Naive thymus-derived CD4-positive, alpha-beta T cell (primary cell): ENCODE measurements around the gene TBCD. TPM values are rescaled to one million over a fixed set of nuclear protein-coding genes. Genes with fewer than 3 reads are reported as not detected.
"Not testable (repeated sequence)": the region's sequence is repeated elsewhere in the genome, so short reads cannot be mapped to it uniquely, and the experiment has no call there.

Experiments
- ATAC-seq: fragments of 150-1000 bp; cut with Tn5 transposase; 2 replicates; pipeline ENCODE4 v1.10.0; 2021; ENCODE audit warnings: mild to moderate bottlenecking, moderate library complexity
- CTCF ChIA-PET: fragments of 350-600 bp; sonication (Branson Sonifier 250); formaldehyde crosslinking; loops from one replicate; lab custom pipeline; 2021; ENCODE audit warnings: antibody characterized with exemption; lab: Charles Lee
- POLR2A ChIA-PET: fragments of 350-600 bp; sonication (Branson Sonifier 250); formaldehyde crosslinking; loops from one replicate; lab custom pipeline; 2021; ENCODE audit warnings: antibody characterized with exemption, inconsistent platforms; lab: Charles Lee
- DNase-seq, 9 donors: peaks; one replicate each; pipeline versions ENCODE4 v3.0.0 to v3.0.0-alpha.2; 2020 to 2022; ENCODE audit warnings: mixed read lengths in 1 of 9
- H3K27ac ChIP-seq: one replicate; pipeline ENCODE4 v1.7.0; 2013; ENCODE audit warnings: mild to moderate bottlenecking, low read depth, low read length, moderate library complexity
- H3K27me3 ChIP-seq, 2 donors: one replicate each; pipeline ENCODE4 v1.7.0; 2013; ENCODE audit warnings: low read length in 2 of 2, mild to moderate bottlenecking in 2 of 2, moderate library complexity in 2 of 2; ENCODE audit not compliant: control insufficient read depth in 2 of 2, insufficient read depth in 2 of 2
- H3K36me3 ChIP-seq, 3 experiments: 1 replicate in 2 of 3; 2 replicates in 1 of 3; pipeline ENCODE4 v1.7.0; 2013; ENCODE audit warnings: low read length in 3 of 3, mild to moderate bottlenecking in 3 of 3, moderate library complexity in 1 of 3; ENCODE audit not compliant: insufficient read depth in 3 of 3, control insufficient read depth in 2 of 3
- H3K4me1 ChIP-seq, 2 donors: one replicate each; pipeline ENCODE4 v1.7.0; 2013; ENCODE audit warnings: low read length in 2 of 2, mild to moderate bottlenecking in 2 of 2, moderate library complexity in 1 of 2; ENCODE audit not compliant: control insufficient read depth in 2 of 2, insufficient read depth in 2 of 2
- H3K4me3 ChIP-seq: 2 replicates; pipeline ENCODE4 v1.7.0; 2013; ENCODE audit warnings: mild to moderate bottlenecking, low read length
- H3K9me3 ChIP-seq, 3 experiments: 1 replicate in 2 of 3; 2 replicates in 1 of 3; pipeline ENCODE4 v1.7.0; 2013; ENCODE audit warnings: low read length in 3 of 3; ENCODE audit not compliant: control insufficient read depth in 2 of 3
- H3K27ac Mint-ChIP-seq, 9 donors: one replicate each; pipeline ENCODE4 v1.8.0; 2020 to 2022; ENCODE audit warnings: mixed read lengths in 9 of 9, mild to moderate bottlenecking in 8 of 9, moderate library complexity in 5 of 9, inconsistent platforms in 2 of 9
- H3K27me3 Mint-ChIP-seq, 5 donors: one replicate each; pipeline ENCODE4 v1.8.0; 2021 to 2022; ENCODE audit warnings: mixed read lengths in 5 of 5, mild to moderate bottlenecking in 1 of 5
- H3K36me3 Mint-ChIP-seq, 5 donors: one replicate each; pipeline ENCODE4 v1.8.0; 2020 to 2022; ENCODE audit warnings: mixed read lengths in 5 of 5, mild to moderate bottlenecking in 3 of 5, inconsistent platforms in 1 of 5
- H3K4me1 Mint-ChIP-seq, 7 donors: one replicate each; pipeline ENCODE4 v1.8.0; 2020 to 2022; ENCODE audit warnings: mixed read lengths in 7 of 7, mild to moderate bottlenecking in 3 of 7, inconsistent platforms in 1 of 7
- H3K4me3 Mint-ChIP-seq, 10 donors: one replicate each; pipeline ENCODE4 v1.8.0; 2020 to 2022; ENCODE audit warnings: mild to moderate bottlenecking in 10 of 10, mixed read lengths in 10 of 10, moderate library complexity in 6 of 10, inconsistent platforms in 2 of 10
- H3K9me3 Mint-ChIP-seq, 11 donors: one replicate each; pipeline ENCODE4 v1.8.0; 2020 to 2022; ENCODE audit warnings: mixed read lengths in 11 of 11, mild to moderate bottlenecking in 4 of 11, inconsistent platforms in 1 of 11, moderate library complexity in 1 of 11
- intact Hi-C, 2 donors: fragments of 100-400 bp; cut with micrococcal nuclease; formaldehyde crosslinking; loops; one replicate each; pipeline ENCODE4 v1.15.1; 2023
- polyA plus RNA-seq, 2 donors: library from polyadenylated mRNA; unstranded; fragments of 300-500 nt; fragmentation: Illumina TruSeq; gene quantifications; one replicate each; pipeline ENCODE4 v1.2.3, GENCODE V29; 2021
- total RNA-seq, 6 experiments: library from RNA in 5 of 6; stranded (reverse) in 5 of 6; gene quantifications; 1 replicate in 5 of 6; 2 replicates in 1 of 6; pipeline ENCODE4 v1.2.3 and lab custom pipeline; 2021 to 2026

Gene TBCD
- total and polyA plus RNA-seq, 7 experiments from 2014 or later: 61.5 to 255 (median 123) TPM

GRCh38 chr17:82780971-82781893 lies 29.4 kb downstream of the TBCD start:
- no peak overlapping the region for H3K4me3 Mint-ChIP-seq
- Histone ChIP-seq H3K4me3 (no peak overlapping the region), H3K27ac (no peak overlapping the region), H3K27me3 (no peaks in the 10 kb centered on the region), H3K36me3 (peaks cover 0 to 27% (median 0%) of the 10 kb centered on the region in 3 experiments), H3K4me1 (peaks cover 0 to 1% of the 10 kb centered on the region in 2 donors), H3K9me3 (no peaks in the 10 kb centered on the region)
- H3K9me3 Mint-ChIP-seq: no peaks in the 10 kb centered on the region
- H3K27ac Mint-ChIP-seq: peak overlapping the region in 3 of 9 donors; percentile 11 to 55 (median 23)
- no peaks in the 10 kb centered on the region for H3K27me3 Mint-ChIP-seq
- ATAC-seq (peak; percentile 12), DNase-seq (no peak)
- peaks cover 0 to 19% (median 7%) of the 10 kb centered on the region in 5 donors for H3K36me3 Mint-ChIP-seq
- peaks cover 5 to 19% (median 12%) of the 10 kb centered on the region in 7 donors for H3K4me1 Mint-ChIP-seq
- ChIA-PET POLR2A (interaction anchor here (1.0 to 1.2 kb wide), 3 partner anchors 83 to 267 kb away, joined by 3 to 5 read pairs (median 3); no protein-coding TSS in a partner anchor), CTCF (interaction anchor here (0.6 to 1.6 kb wide), 16 partner anchors 9 to 419 kb away, joined by 3 to 14 read pairs (median 4); no protein-coding TSS in a partner anchor)
- intact Hi-C loops: no loop called here

- peaks cover 0 to 18% (median 7%) of the 10 kb centered on the region in 5 donors for H3K36me3 Mint-ChIP-seq
- Histone ChIP-seq H3K27me3 (no peaks in the 10 kb centered on the region), H3K36me3 (peaks cover 0 to 27% (median 0%) of the 10 kb centered on the region in 3 experiments), H3K4me1 (no peaks in the 10 kb centered on the region), H3K27ac (no peak overlapping the region), H3K9me3 (no peaks in the 10 kb centered on the region), H3K4me3 (no peak overlapping the region)
- POLR2A ChIA-PET: interaction anchor here (0.5 to 1.2 kb wide), 3 partner anchors 111 to 267 kb away, joined by 3 to 5 read pairs (median 3); no protein-coding TSS in a partner anchor
- DNase-seq (peak; percentile 71 to 90 (median 84)), ATAC-seq (peak; percentile 99)
- intact Hi-C loops: loop anchor here (1.0 to 2.0 kb wide), 5 partner anchors 82 to 181 kb away; no protein-coding TSS in a partner anchor
- CTCF ChIA-PET: interaction anchor here (0.6 to 1.6 kb wide), 15 partner anchors 8 to 418 kb away, joined by 3 to 14 read pairs (median 4); no protein-coding TSS in a partner anchor
- H3K27me3 Mint-ChIP-seq: no peaks in the 10 kb centered on the region
- H3K9me3 Mint-ChIP-seq: no peaks in the 10 kb centered on the region
- peak overlapping the region in 6 of 9 donors; percentile 11 to 74 (median 46) for H3K27ac Mint-ChIP-seq
- H3K4me3 Mint-ChIP-seq: no peak overlapping the region
- H3K4me1 Mint-ChIP-seq: peaks cover 5 to 18% (median 12%) of the 10 kb centered on the region in 7 donors
These were observed 30.0 kb downstream of the TBCD start for GRCh38 chr17:82781894-82782274.

GRCh38 chr17:82782657-82783207 lies 30.9 kb downstream of the TBCD start:
- Histone ChIP-seq H3K4me1 (no peaks in the 10 kb centered on the region), H3K27me3 (no peaks in the 10 kb centered on the region), H3K27ac (no peak overlapping the region), H3K9me3 (no peaks in the 10 kb centered on the region), H3K36me3 (peaks cover 0 to 27% (median 0%) of the 10 kb centered on the region in 3 experiments), H3K4me3 (no peak overlapping the region)
- CTCF ChIA-PET: interaction anchor here (0.6 to 0.9 kb wide), 2 partner anchors 102 to 269 kb away, joined by 3 to 7 read pairs; no protein-coding TSS in a partner anchor
- POLR2A ChIA-PET: no interaction called here
- H3K9me3 Mint-ChIP-seq: no peaks in the 10 kb centered on the region
- peak overlapping the region in 1 of 10 donors; percentile 25 for H3K4me3 Mint-ChIP-seq
- intact Hi-C loops: loop anchor here (1.0 to 2.0 kb wide), 5 partner anchors 82 to 181 kb away; no protein-coding TSS in a partner anchor
- DNase-seq (no peak), ATAC-seq (peak; percentile 43)
- peak overlapping the region in 1 of 9 donors; percentile 47 for H3K27ac Mint-ChIP-seq
- peaks cover 0 to 13% (median 4%) of the 10 kb centered on the region in 5 donors for H3K36me3 Mint-ChIP-seq
- no peaks in the 10 kb centered on the region for H3K27me3 Mint-ChIP-seq
- peaks cover 0 to 16% (median 12%) of the 10 kb centered on the region in 7 donors for H3K4me1 Mint-ChIP-seq

- CTCF ChIA-PET: no interaction called here
- Histone ChIP-seq H3K4me3 (no peak overlapping the region), H3K36me3 (peaks cover 0 to 27% (median 0%) of the 10 kb centered on the region in 3 experiments), H3K4me1 (no peaks in the 10 kb centered on the region), H3K27me3 (no peaks in the 10 kb centered on the region), H3K9me3 (no peaks in the 10 kb centered on the region), H3K27ac (no peak overlapping the region)
- Mint-ChIP-seq H3K9me3 (no peaks in the 10 kb centered on the region), H3K4me3 (no peak overlapping the region), H3K4me1 (peaks cover 0 to 19% (median 12%) of the 10 kb centered on the region in 7 donors), H3K36me3 (peaks cover 0 to 17% (median 4%) of the 10 kb centered on the region in 5 donors), H3K27me3 (no peaks in the 10 kb centered on the region), H3K27ac (no peak overlapping the region)
- DNase-seq (no peak), ATAC-seq (no peak)
- POLR2A ChIA-PET: no interaction called here
- intact Hi-C loops: loop anchor here in 1 of 2 donors (2.0 kb wide), 1 partner anchor 81 kb away; no protein-coding TSS in a partner anchor
These were observed 31.6 kb downstream of the TBCD start for GRCh38 chr17:82783498-82783897.

- peaks cover 0 to 23% (median 12%) of the 10 kb centered on the region in 7 donors for H3K4me1 Mint-ChIP-seq
- POLR2A ChIA-PET: not testable (repeated sequence)
These were observed 33.7 kb downstream of the TBCD start for GRCh38 chr17:82785581-82785980.

GRCh38 chr17:82786427-82786826 lies 34.6 kb downstream of the TBCD start:
- H3K36me3 Mint-ChIP-seq: peaks cover 0 to 29% (median 5%) of the 10 kb centered on the region in 5 donors
- Histone ChIP-seq H3K36me3 (peaks cover 0 to 24% (median 0%) of the 10 kb centered on the region in 3 experiments), H3K27me3 (no peaks in the 10 kb centered on the region), H3K9me3 (no peaks in the 10 kb centered on the region), H3K27ac (no peak overlapping the region), H3K4me3 (no peak overlapping the region), H3K4me1 (no peaks in the 10 kb centered on the region)
- no peak overlapping the region for H3K27ac Mint-ChIP-seq
- ATAC-seq (no peak), DNase-seq (no peak)
- POLR2A ChIA-PET: no interaction called here
- intact Hi-C loops: no loop called here
- no peak overlapping the region for H3K4me3 Mint-ChIP-seq
- H3K9me3 Mint-ChIP-seq: no peaks in the 10 kb centered on the region
- no peaks in the 10 kb centered on the region for H3K27me3 Mint-ChIP-seq
- CTCF ChIA-PET: interaction anchor here (0.9 kb wide), 1 partner anchor 131 kb away, joined by 4 read pairs; no protein-coding TSS in a partner anchor
- H3K4me1 Mint-ChIP-seq: peaks cover 0 to 24% (median 12%) of the 10 kb centered on the region in 7 donors

More at GRCh38 chr17:82785581-82785980, 33.7 kb downstream of the TBCD start:
- ATAC-seq, H3K27ac Mint-ChIP-seq, H3K9me3 Mint-ChIP-seq, CTCF ChIA-PET, H3K27ac ChIP-seq, DNase-seq, H3K27me3 Mint-ChIP-seq, H3K9me3 ChIP-seq, H3K27me3 ChIP-seq, H3K4me1 ChIP-seq, H3K4me3 Mint-ChIP-seq, intact Hi-C loops, H3K4me3 ChIP-seq: not testable (repeated sequence)
- H3K36me3 Mint-ChIP-seq: peaks cover 0 to 24% (median 4%) of the 10 kb centered on the region in 5 donors
- peaks cover 0 to 24% (median 0%) of the 10 kb centered on the region in 3 experiments for H3K36me3 ChIP-seq
